ENCODE data around the gene VWA2.
"Not testable (repeated sequence)": the region's sequence is repeated elsewhere in the genome, so short reads cannot be mapped to it uniquely, and the experiment has no call there.

VWA2 gene

GRCh38 chr10:114319406-114320248 lies 80.6 kb downstream of the VWA2 start:
- DNase-seq (ENCODE audit: low read depth): no peak

GRCh38 chr10:114320249-114321116 lies 81.4 kb downstream of the VWA2 start:
- DNase-seq (ENCODE audit: low read depth): no peak

- no peak for DNase-seq (ENCODE audit: low read depth)
Measured at GRCh38 chr10:114322344-114322743, 83.3 kb downstream of the VWA2 start.

- DNase-seq (ENCODE audit: low read depth): no peak
Measured at GRCh38 chr10:114323023-114323422, 84.0 kb downstream of the VWA2 start.

- DNase-seq (ENCODE audit: low read depth): no peak
Measured at GRCh38 chr10:114326795-114327194, 87.7 kb downstream of the VWA2 start.

- no peak for DNase-seq (ENCODE audit: low read depth)
Measured at GRCh38 chr10:114327537-114328440, 88.7 kb downstream of the VWA2 start.

- DNase-seq (ENCODE audit: low read depth): no peak
Measured at GRCh38 chr10:114328441-114328812, 89.4 kb downstream of the VWA2 start.

GRCh38 chr10:114328874-114329273 lies 89.8 kb downstream of the VWA2 start:
- no peak for DNase-seq (ENCODE audit: low read depth)

- no peak for DNase-seq (ENCODE audit: low read depth)
Measured at GRCh38 chr10:114329634-114330365, 90.7 kb downstream of the VWA2 start.

- no peak for DNase-seq (ENCODE audit: low read depth)
Measured at GRCh38 chr10:114332301-114333192, 93.5 kb downstream of the VWA2 start.

- DNase-seq (ENCODE audit: low read depth): not testable (repeated sequence)
Measured at GRCh38 chr10:114333441-114333840, 94.4 kb downstream of the VWA2 start.

GRCh38 chr10:114334301-114334700 lies 95.2 kb downstream of the VWA2 start:
- DNase-seq (ENCODE audit: low read depth): no peak

GRCh38 chr10:114335614-114336013 lies 96.6 kb downstream of the VWA2 start:
- DNase-seq (ENCODE audit: low read depth): no peak

- DNase-seq (ENCODE audit: low read depth): no peak
Measured at GRCh38 chr10:114336823-114337509, 97.9 kb downstream of the VWA2 start.

GRCh38 chr10:114337510-114338462 lies 98.7 kb downstream of the VWA2 start:
- DNase-seq (ENCODE audit: low read depth): peak; percentile 25

GRCh38 chr10:114340816-114341215 lies 101.8 kb downstream of the VWA2 start:
- no peak for DNase-seq (ENCODE audit: low read depth)
